GM21528 (cell line): ENCODE data around the gene CKAP4.
"Not testable (repeated sequence)": the region's sequence is repeated elsewhere in the genome, so short reads cannot be mapped to it uniquely, and the experiment has no call there.

Experiments
- ATAC-seq: cut with Tn5 transposase; IDR thresholded peaks from one replicate; pipeline ENCODE4 v1.9.1; 2021; ENCODE audit warnings: mild to moderate bottlenecking, moderate library complexity; ENCODE audit not compliant: unreplicated experiment, low FRiP score

The CKAP4 gene

GRCh38 chr12:106247674-106248311, at the start of gene CKAP4:
Gene CKAP4, minus strand, starts transcription at chr12:106248020. Its CDS starts 169 bp downstream, at chr12:106247851.
- ATAC-seq: peak; percentile 56

GRCh38 chr12:106297075-106297474, 49.3 kb upstream of the CKAP4 start:
- ATAC-seq: no peak

- ATAC-seq: no peak
Measured at GRCh38 chr12:106296179-106296877, 48.5 kb upstream of the CKAP4 start.

GRCh38 chr12:106292339-106292738, 44.5 kb upstream of the CKAP4 start:
- no peak for ATAC-seq

GRCh38 chr12:106291342-106291741, 43.5 kb upstream of the CKAP4 start:
- no peak for ATAC-seq

GRCh38 chr12:106290666-106291065, 42.8 kb upstream of the CKAP4 start:
- no peak for ATAC-seq

GRCh38 chr12:106289196-106289681, 41.4 kb upstream of the CKAP4 start:
- no peak for ATAC-seq

GRCh38 chr12:106288494-106289195, 40.8 kb upstream of the CKAP4 start:
- ATAC-seq: no peak

GRCh38 chr12:106288101-106288493, 40.3 kb upstream of the CKAP4 start:
- ATAC-seq: no peak

GRCh38 chr12:106287364-106287763, 39.5 kb upstream of the CKAP4 start:
- no peak for ATAC-seq

- ATAC-seq: not testable (repeated sequence)
Measured at GRCh38 chr12:106286576-106287162, 38.8 kb upstream of the CKAP4 start.

GRCh38 chr12:106285982-106286381, 38.2 kb upstream of the CKAP4 start:
- no peak for ATAC-seq

GRCh38 chr12:106284358-106285105, 36.7 kb upstream of the CKAP4 start:
- no peak for ATAC-seq

GRCh38 chr12:106282457-106283097, 34.8 kb upstream of the CKAP4 start:
- ATAC-seq: no peak

- ATAC-seq: no peak
Measured at GRCh38 chr12:106281804-106282203, 34.0 kb upstream of the CKAP4 start.

- no peak for ATAC-seq
Measured at GRCh38 chr12:106281056-106281782, 33.4 kb upstream of the CKAP4 start.

GRCh38 chr12:106280106-106280505, 32.3 kb upstream of the CKAP4 start:
- no peak for ATAC-seq

- ATAC-seq: peak; percentile 81
Measured at GRCh38 chr12:106276032-106276740, 28.4 kb upstream of the CKAP4 start.

- no peak for ATAC-seq
Measured at GRCh38 chr12:106275458-106275857, 27.6 kb upstream of the CKAP4 start.
